Activated CD4-positive, alpha-beta T cell treated with anti-CD3 and anti-CD28 coated beads, Interleukin-2, amount 10 ng/mL, durations not matched to agents 24 days and 14 days (primary cell): ENCODE measurements around the gene PRR15. TPM values are rescaled to one million over a fixed set of nuclear protein-coding genes. Genes with fewer than 3 reads are reported as not detected.
"Not testable (repeated sequence)": the region's sequence is repeated elsewhere in the genome, so short reads cannot be mapped to it uniquely, and the experiment has no call there.

Source experiments
- DNase-seq: peaks from one replicate; pipeline ENCODE4 v3.0.0; 2022
- H3K27ac Mint-ChIP-seq: one replicate; pipeline ENCODE4 v1.8.0; 2022; ENCODE audit warnings: mild to moderate bottlenecking, mixed read lengths
- H3K27me3 Mint-ChIP-seq: one replicate; pipeline ENCODE4 v1.8.0; 2022; ENCODE audit warnings: mixed read lengths
- H3K36me3 Mint-ChIP-seq: one replicate; pipeline ENCODE4 v1.8.0; 2022; ENCODE audit warnings: low read depth, mild to moderate bottlenecking, mixed read lengths
- H3K4me1 Mint-ChIP-seq: one replicate; pipeline ENCODE4 v1.8.0; 2021; ENCODE audit warnings: mixed read lengths
- H3K4me3 Mint-ChIP-seq: one replicate; pipeline ENCODE4 v1.8.0; 2022; ENCODE audit warnings: mild to moderate bottlenecking, moderate library complexity, mixed read lengths
- H3K9me3 Mint-ChIP-seq: one replicate; pipeline ENCODE4 v1.8.0; 2021; ENCODE audit warnings: mixed read lengths
- intact Hi-C: fragments of 100-400 bp; cut with micrococcal nuclease; formaldehyde crosslinking; loops from one replicate; pipeline ENCODE4 v1.15.1; 2023
- total RNA-seq: library from RNA; stranded (reverse); gene quantifications from 2 replicates; pipeline ENCODE4 v1.2.3, GENCODE V29; 2022

Gene PRR15
- not detected in 2 replicates for total RNA-seq

- H3K36me3 Mint-ChIP-seq: peaks cover 4% of the 10 kb centered on the region
- intact Hi-C loops: no loop called here
- H3K9me3 Mint-ChIP-seq: peaks cover 5% of the 10 kb centered on the region
- no peak within 1 kb of the TSS for H3K27ac Mint-ChIP-seq
- H3K27me3 Mint-ChIP-seq: peaks cover 73% of the 10 kb centered on the region
- peak within 1 kb of the TSS; percentile 85 for H3K4me3 Mint-ChIP-seq
- peak; percentile 61 for DNase-seq
- H3K4me1 Mint-ChIP-seq: peaks cover 8% of the 10 kb centered on the region
Measured at GRCh38 chr7:29563590-29564495, at the start of gene PRR15. Gene PRR15 (plus strand): TSS chr7:29563835. CDS start chr7:29566330, 2,495 bp downstream.

GRCh38 chr7:29516491-29516890 lies 47.1 kb upstream of the PRR15 start:
- DNase-seq: no peak
- Mint-ChIP-seq H3K4me1 (no peaks in the 10 kb centered on the region), H3K9me3 (no peaks in the 10 kb centered on the region), H3K27ac (no peak overlapping the region), H3K4me3 (no peak overlapping the region), H3K36me3 (no peaks in the 10 kb centered on the region), H3K27me3 (no peaks in the 10 kb centered on the region)
- intact Hi-C loops: no loop called here

GRCh38 chr7:29518616-29519015 lies 45.0 kb upstream of the PRR15 start:
- no peaks in the 10 kb centered on the region for H3K36me3 Mint-ChIP-seq
- H3K4me3 Mint-ChIP-seq: no peak overlapping the region
- DNase-seq: no peak
- H3K4me1 Mint-ChIP-seq: no peaks in the 10 kb centered on the region
- H3K9me3 Mint-ChIP-seq: no peaks in the 10 kb centered on the region
- no peak overlapping the region for H3K27ac Mint-ChIP-seq
- intact Hi-C loops: no loop called here
- H3K27me3 Mint-ChIP-seq: no peaks in the 10 kb centered on the region

GRCh38 chr7:29523728-29524127 lies 39.9 kb upstream of the PRR15 start:
- DNase-seq: no peak
- Mint-ChIP-seq H3K9me3 (no peaks in the 10 kb centered on the region), H3K4me3 (no peak overlapping the region), H3K36me3 (no peaks in the 10 kb centered on the region), H3K27me3 (no peaks in the 10 kb centered on the region), H3K27ac (no peak overlapping the region), H3K4me1 (no peaks in the 10 kb centered on the region)
- intact Hi-C loops: no loop called here

GRCh38 chr7:29527505-29528108 lies 36.0 kb upstream of the PRR15 start:
- Mint-ChIP-seq H3K9me3 (peaks cover 7% of the 10 kb centered on the region), H3K4me1 (no peaks in the 10 kb centered on the region), H3K36me3 (no peaks in the 10 kb centered on the region), H3K4me3 (no peak overlapping the region), H3K27me3 (no peaks in the 10 kb centered on the region), H3K27ac (no peak overlapping the region)
- DNase-seq: no peak
- intact Hi-C loops: no loop called here

DNA sequence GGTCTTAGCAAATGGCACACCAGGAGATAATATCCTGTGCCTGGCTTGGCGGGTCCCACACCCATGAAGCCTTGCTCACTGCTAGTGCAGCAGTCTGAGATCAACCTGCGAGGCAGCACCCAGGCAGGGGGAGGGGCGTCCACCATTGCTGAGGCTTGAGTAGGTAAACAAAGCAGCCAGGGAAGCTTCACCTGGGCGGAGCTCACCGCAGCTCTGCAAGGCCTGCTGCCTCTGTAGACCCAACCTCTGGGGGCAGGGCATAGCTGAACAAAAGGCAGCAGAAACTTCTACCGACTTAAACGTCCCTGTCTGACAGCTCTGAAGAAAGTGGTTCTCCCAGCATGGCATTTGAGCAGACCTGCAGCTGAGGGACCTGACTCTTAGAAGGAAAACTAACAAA lies 35.1 kb upstream of the PRR15 start:
- H3K36me3 Mint-ChIP-seq, H3K4me3 Mint-ChIP-seq, H3K27me3 Mint-ChIP-seq, intact Hi-C loops, H3K4me1 Mint-ChIP-seq, H3K27ac Mint-ChIP-seq, DNase-seq, H3K9me3 Mint-ChIP-seq: not testable (repeated sequence)

- Mint-ChIP-seq H3K27me3 (peaks cover 2% of the 10 kb centered on the region), H3K9me3 (no peaks in the 10 kb centered on the region), H3K4me1 (no peaks in the 10 kb centered on the region), H3K27ac (no peak overlapping the region), H3K4me3 (no peak overlapping the region), H3K36me3 (no peaks in the 10 kb centered on the region)
- DNase-seq: no peak
- intact Hi-C loops: no loop called here
Measured at GRCh38 chr7:29538389-29538788, 25.2 kb upstream of the PRR15 start.

DNA sequence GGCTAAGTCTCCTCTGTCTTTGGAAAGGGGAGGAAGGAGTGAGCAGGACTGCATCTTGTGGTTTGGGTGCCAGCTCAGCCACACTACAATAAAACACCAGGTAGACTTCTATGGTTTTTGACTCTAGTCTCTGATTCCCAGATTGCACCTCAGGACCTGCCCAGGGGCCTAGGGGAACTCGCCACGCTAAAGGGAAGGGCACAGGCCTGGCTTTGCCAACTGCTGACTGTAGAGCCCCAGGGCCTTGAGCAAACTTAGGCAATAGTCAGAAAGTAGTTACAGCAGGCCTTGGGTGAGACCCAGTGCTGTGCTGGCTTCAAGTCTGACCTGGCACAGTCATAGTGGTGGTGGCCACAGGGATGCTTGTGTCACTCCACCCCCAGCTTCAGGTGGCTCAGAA lies 24.2 kb upstream of the PRR15 start:
- no peaks in the 10 kb centered on the region for H3K36me3 Mint-ChIP-seq
- no peaks in the 10 kb centered on the region for H3K4me1 Mint-ChIP-seq
- H3K9me3 Mint-ChIP-seq: no peaks in the 10 kb centered on the region
- no peak for DNase-seq
- H3K4me3 Mint-ChIP-seq: no peak overlapping the region
- peaks cover 4% of the 10 kb centered on the region for H3K27me3 Mint-ChIP-seq
- intact Hi-C loops: no loop called here
- no peak overlapping the region for H3K27ac Mint-ChIP-seq

- Mint-ChIP-seq H3K27ac (no peak overlapping the region), H3K9me3 (no peaks in the 10 kb centered on the region), H3K27me3 (peaks cover 23% of the 10 kb centered on the region), H3K36me3 (no peaks in the 10 kb centered on the region), H3K4me3 (no peak overlapping the region), H3K4me1 (no peaks in the 10 kb centered on the region)
- intact Hi-C loops: no loop called here
- no peak for DNase-seq
Measured at GRCh38 chr7:29547421-29547820, 16.2 kb upstream of the PRR15 start.

DNA sequence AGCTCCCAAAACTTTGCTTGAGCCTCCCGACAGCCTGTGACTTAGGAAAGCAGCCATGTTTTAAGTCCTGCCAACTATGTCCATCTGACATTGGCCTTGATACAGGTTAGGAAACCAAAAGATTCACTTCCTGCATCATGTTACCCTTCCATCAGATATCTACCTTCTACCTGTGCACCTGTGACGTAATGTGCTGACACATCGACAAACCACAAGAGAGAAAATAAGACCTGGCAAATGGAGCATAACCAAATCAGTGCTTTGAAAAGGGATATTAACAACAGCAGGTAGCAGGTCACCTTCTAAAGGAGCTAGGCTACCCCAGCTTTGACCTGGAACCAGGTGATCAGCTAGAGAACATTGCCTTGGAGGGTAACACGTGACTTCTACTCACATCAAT lies 14.8 kb upstream of the PRR15 start:
- Mint-ChIP-seq H3K4me3 (no peak overlapping the region), H3K27ac (no peak overlapping the region), H3K9me3 (no peaks in the 10 kb centered on the region), H3K27me3 (peaks cover 23% of the 10 kb centered on the region), H3K4me1 (no peaks in the 10 kb centered on the region), H3K36me3 (no peaks in the 10 kb centered on the region)
- DNase-seq: peak; percentile 19
- intact Hi-C loops: no loop called here

- intact Hi-C loops: no loop called here
- no peak for DNase-seq
- H3K4me1 Mint-ChIP-seq: no peaks in the 10 kb centered on the region
- H3K27ac Mint-ChIP-seq: no peak overlapping the region
- H3K36me3 Mint-ChIP-seq: no peaks in the 10 kb centered on the region
- peaks cover 12% of the 10 kb centered on the region for H3K27me3 Mint-ChIP-seq
- H3K4me3 Mint-ChIP-seq: no peak overlapping the region
- no peaks in the 10 kb centered on the region for H3K9me3 Mint-ChIP-seq
Measured at GRCh38 chr7:29552392-29552791, 11.2 kb upstream of the PRR15 start.

DNA sequence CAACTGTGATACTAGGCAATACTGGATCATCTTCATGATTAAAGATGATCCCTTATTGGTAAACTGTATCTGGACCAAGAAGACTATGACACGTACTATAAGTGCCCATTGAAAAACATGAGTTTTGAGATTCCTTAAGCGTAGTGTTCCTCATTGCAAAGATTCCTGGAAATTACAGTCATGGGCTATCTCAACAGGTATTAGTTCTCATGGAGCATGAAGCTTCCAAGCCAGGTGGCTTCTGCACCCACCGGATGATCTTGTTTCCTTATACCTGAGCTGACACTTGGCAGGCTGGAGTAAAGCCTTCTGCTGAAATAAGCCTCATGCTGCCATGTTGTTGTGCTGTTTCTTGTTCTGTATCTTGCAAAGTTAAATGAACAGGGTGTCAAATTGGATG lies 8.6 kb upstream of the PRR15 start:
- intact Hi-C loops: no loop called here
- H3K27me3 Mint-ChIP-seq: peaks cover 23% of the 10 kb centered on the region
- H3K36me3 Mint-ChIP-seq: no peaks in the 10 kb centered on the region
- no peak overlapping the region for H3K27ac Mint-ChIP-seq
- no peaks in the 10 kb centered on the region for H3K4me1 Mint-ChIP-seq
- no peaks in the 10 kb centered on the region for H3K9me3 Mint-ChIP-seq
- DNase-seq: no peak
- H3K4me3 Mint-ChIP-seq: no peak overlapping the region

GRCh38 chr7:29556405-29557195 lies 7.0 kb upstream of the PRR15 start:
- Mint-ChIP-seq H3K27me3 (peaks cover 31% of the 10 kb centered on the region), H3K4me3 (no peak overlapping the region), H3K9me3 (no peaks in the 10 kb centered on the region), H3K36me3 (no peaks in the 10 kb centered on the region), H3K4me1 (no peaks in the 10 kb centered on the region), H3K27ac (no peak overlapping the region)
- intact Hi-C loops: no loop called here
- DNase-seq: no peak

DNA sequence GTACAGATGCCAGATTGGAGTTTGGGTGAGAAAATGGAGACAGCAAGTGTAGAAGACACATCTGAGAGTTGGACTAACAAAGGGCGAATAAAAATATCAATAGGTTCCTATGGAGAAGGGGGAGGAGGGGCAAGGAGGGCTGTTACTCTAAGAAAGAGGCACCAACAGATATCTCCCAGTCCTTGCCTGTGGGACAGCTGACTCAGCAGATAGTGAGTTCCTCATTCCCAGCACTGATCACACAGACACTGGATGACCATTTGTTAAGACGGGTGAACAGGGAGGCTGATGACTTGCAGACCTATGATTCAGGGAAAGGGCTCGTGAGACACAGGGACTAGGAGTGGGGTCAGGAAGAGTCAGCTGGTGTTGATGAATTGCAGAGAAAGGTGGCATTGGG lies 5.7 kb upstream of the PRR15 start:
- no peak for DNase-seq
- no peak overlapping the region for H3K27ac Mint-ChIP-seq

More for the DNA sequence above, 5.7 kb upstream of the PRR15 start:
- peaks cover 37% of the 10 kb centered on the region for H3K27me3 Mint-ChIP-seq
- H3K36me3 Mint-ChIP-seq: no peaks in the 10 kb centered on the region
- no peaks in the 10 kb centered on the region for H3K9me3 Mint-ChIP-seq
- no peaks in the 10 kb centered on the region for H3K4me1 Mint-ChIP-seq
- H3K4me3 Mint-ChIP-seq: no peak overlapping the region
- intact Hi-C loops: no loop called here
